Raji (cell line): ENCODE measurements around the gene CDKL5.

Experiments
- POLR2A ChIP-seq: IDR thresholded peaks from 2 replicates; pipeline ENCODE4 v1.6.1; 2011; ENCODE audit warnings: low read depth, low read length, control low read depth; ENCODE audit not compliant: insufficient read depth

The CDKL5 gene

GRCh38 chrX:18425199-18426003 lies at the start of gene CDKL5:
CDKL5 (plus strand) TSS chrX:18425608; CDS start chrX:18507097, 81,489 bp downstream.
- TF ChIP-seq POLR2A, result peak; percentile 43; the same call in 1 of the 2 replicates

GRCh38 chrX:18377796-18378195 lies 47.6 kb upstream of the CDKL5 start:
- TF ChIP-seq POLR2A, result no peak

DNA sequence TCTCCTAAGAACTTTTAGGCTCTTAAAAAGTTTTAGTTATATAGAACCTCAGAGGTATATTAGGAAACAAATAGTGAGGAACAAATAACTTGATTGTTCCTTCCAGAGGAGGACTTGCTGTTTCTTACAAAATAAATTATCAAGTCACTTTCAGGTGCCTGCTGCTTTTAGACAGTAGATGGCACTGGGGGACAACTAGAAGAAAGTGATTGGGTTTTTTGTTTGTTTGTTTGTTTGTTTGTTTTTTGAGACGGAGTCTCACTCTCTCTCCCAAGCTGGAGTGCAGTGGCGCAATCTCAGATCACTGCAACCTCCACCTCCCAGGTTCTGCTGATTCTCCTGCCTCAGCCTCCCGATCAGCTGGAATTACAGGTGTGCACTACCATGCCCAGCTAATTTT lies 35.4 kb upstream of the CDKL5 start:
- no peak for TF ChIP-seq POLR2A

- TF ChIP-seq POLR2A, result no peak
These were observed 34.4 kb upstream of the CDKL5 start for GRCh38 chrX:18390941-18391538.

GRCh38 chrX:18394477-18394876 lies 30.9 kb upstream of the CDKL5 start:
- TF ChIP-seq POLR2A, result no peak

GRCh38 chrX:18401848-18402213 lies 23.6 kb upstream of the CDKL5 start:
- TF ChIP-seq POLR2A, result no peak

- TF ChIP-seq POLR2A, result no peak
These were observed 18.7 kb upstream of the CDKL5 start for GRCh38 chrX:18406531-18407266.

GRCh38 chrX:18410038-18410437 lies 15.4 kb upstream of the CDKL5 start:
- TF ChIP-seq POLR2A, result no peak

DNA sequence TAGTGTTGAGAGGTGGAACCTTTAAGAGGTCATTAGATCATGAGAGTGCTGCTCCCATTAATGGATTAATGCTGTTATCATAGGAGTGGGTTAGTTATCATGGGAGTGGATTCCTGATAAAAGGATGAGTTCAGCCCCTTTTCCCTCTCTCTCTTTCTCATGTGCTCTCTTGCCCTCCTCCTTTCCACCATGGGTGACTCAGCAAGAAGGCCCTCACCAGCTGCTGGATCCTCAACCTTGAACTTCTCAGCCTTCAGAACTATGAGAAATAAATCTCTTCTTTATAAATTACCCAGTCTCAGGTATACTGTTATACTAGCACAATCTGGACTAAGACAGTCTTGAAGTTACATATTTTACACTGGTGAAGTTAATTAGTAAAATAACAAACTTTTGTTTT lies 10.0 kb upstream of the CDKL5 start:
- no peak for TF ChIP-seq POLR2A

- TF ChIP-seq POLR2A, result no peak
These were observed 3.1 kb upstream of the CDKL5 start for GRCh38 chrX:18422325-18422724.

DNA sequence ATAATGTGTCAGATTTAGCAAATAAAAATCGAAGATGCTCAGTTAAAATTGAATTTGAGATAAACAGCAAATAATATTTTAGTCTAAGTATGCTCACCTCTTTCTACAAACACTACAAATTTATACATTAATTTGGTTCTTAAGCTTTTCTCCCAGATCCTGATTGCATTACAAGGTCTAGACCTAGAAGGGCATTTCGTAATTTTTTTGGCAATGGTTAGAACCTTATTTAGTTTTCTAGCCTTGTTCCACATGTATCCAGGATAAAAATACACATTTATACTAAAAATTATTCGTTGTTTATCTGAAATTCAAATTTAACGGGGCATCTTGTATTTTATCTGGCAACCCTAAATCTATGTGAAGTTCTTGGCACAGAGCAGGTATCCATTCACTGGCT lies 2.5 kb upstream of the CDKL5 start:
- TF ChIP-seq POLR2A, result no peak

DNA sequence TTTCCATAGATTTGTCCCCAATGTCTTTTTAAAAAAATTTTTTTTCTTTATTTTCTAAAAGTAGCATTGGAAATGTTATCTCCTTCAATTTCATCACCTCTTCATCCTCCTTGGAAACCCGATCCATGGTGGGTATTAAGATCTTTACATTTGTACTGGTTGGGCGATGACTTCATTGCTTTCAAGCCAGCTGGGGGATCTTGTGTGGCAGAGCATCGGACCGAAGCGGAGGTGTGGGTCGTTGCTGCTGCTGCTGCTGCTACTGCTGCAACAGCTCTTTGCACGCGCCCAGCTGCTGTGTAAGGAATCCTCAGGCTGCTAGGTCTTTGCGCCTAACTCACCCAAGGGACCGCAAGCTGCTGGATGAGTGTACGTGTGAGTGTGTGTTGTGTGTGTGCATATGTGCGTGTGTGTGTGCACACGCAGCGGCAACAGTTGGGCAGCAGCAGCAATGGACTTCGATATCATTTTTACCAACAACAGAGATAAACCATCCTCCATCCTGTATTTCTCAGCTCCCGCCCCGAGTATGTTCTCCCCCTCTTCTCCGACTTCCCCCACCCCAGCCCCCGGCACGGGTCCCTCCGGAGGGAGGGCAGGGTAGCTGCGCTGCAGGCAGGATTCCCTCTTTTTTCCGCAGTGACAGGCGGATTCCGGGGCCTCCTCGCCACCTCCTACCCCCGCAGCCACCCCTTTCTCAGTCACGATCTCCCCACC lies 768 bp upstream of the CDKL5 start:
- TF ChIP-seq POLR2A, result peak; percentile 45; the same call in 1 of the 2 replicates

- no peak for TF ChIP-seq POLR2A
These were observed 554 bp downstream of the CDKL5 start for GRCh38 chrX:18426004-18426320.

DNA sequence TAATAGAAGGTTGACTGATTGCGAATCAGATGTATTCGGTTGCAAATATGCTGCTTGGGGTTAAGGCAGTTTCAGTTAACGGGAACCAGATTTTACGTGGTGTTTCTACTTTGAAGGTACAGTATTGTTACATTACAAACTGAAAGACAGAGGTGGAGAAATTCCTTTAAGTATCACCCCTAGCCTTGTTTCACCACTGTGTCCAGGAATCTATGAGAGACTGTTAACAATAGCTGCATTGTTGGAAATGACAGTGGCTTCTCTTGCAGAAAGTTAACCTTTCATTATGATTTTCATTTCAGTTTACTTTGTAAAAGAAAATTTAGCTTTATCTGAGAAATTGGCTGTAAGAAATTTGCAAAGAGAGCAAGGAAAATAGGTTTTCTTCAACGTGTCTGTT lies 2.6 kb downstream of the CDKL5 start:
- TF ChIP-seq POLR2A, result no peak

DNA sequence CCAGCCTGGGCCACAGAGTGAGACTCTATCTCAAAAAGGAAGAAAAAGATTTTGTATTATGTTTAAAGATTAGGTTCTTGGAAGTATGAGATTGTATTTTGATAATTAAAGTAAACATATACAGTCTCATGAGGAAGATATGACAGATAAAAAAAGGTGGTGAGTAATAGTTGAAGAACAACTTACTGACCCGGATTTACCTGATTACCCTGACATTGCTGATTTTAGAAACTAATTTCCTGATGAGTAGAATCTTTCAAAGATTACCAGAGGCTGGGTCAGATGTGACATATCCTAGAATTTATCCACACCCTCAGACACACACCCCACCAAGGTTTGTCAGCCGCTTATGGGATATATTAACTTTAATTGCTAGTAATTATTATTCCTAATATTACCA lies 9.5 kb downstream of the CDKL5 start:
- no peak for TF ChIP-seq POLR2A
